NOMO-1 treated with dmso at 0.1 percent for 144 hours (cell line): Measurements from ENCODE around the gene PSME2.

Source experiments
- DNase-seq: peaks from one replicate; lab custom pipeline; 2025; ENCODE audit not compliant: unreplicated experiment; lab: John Stamatoyannopoulos, UW

PSME2 gene

GRCh38 chr14:24179961-24180796 lies 33.8 kb upstream of the PSME2 start:
- no peak for DNase-seq

GRCh38 chr14:24179294-24179960 lies 33.0 kb upstream of the PSME2 start:
- DNase-seq = no peak

- DNase-seq = no peak
Observed at GRCh38 chr14:24178399-24179178, 32.2 kb upstream of the PSME2 start.

GRCh38 chr14:24177891-24178290 lies 31.5 kb upstream of the PSME2 start:
- DNase-seq = no peak

- no peak for DNase-seq
Observed at GRCh38 chr14:24177041-24177825, 30.8 kb upstream of the PSME2 start.

- DNase-seq = no peak
Observed at GRCh38 chr14:24176599-24176998, 30.2 kb upstream of the PSME2 start.

- no peak for DNase-seq
Observed at GRCh38 chr14:24172871-24173281, 26.5 kb upstream of the PSME2 start.

GRCh38 chr14:24172261-24172860 lies 26.0 kb upstream of the PSME2 start:
- DNase-seq = no peak

- DNase-seq = no peak
Observed at GRCh38 chr14:24171422-24172260, 25.2 kb upstream of the PSME2 start, which contains the start of gene REC8. Gene REC8, plus strand, starts transcription at chr14:24172080. Its CDS starts 473 bp downstream, at chr14:24172553.

- no peak for DNase-seq
Observed at GRCh38 chr14:24167469-24168114, 21.2 kb upstream of the PSME2 start.

GRCh38 chr14:24165785-24166184 lies 19.4 kb upstream of the PSME2 start:
- DNase-seq = no peak

GRCh38 chr14:24164518-24164991 lies 18.1 kb upstream of the PSME2 start:
- DNase-seq = no peak

- DNase-seq = no peak
Observed at GRCh38 chr14:24162093-24162492, 15.7 kb upstream of the PSME2 start.

GRCh38 chr14:24160850-24161804 lies 14.7 kb upstream of the PSME2 start, which contains the start of gene IRF9:
Gene IRF9, plus strand, starts transcription at chr14:24161265. Its CDS starts 880 bp downstream, at chr14:24162145.
- peak; percentile 96 for DNase-seq

GRCh38 chr14:24160499-24160849 lies 14.1 kb upstream of the PSME2 start:
- no peak for DNase-seq

- DNase-seq = no peak
Observed at GRCh38 chr14:24159777-24160498, 13.5 kb upstream of the PSME2 start.

GRCh38 chr14:24157331-24157730 lies 10.9 kb upstream of the PSME2 start:
- no peak for DNase-seq
